Measurements from ENCODE around the gene LIPN.

- TF ChIP-seq, protein P1, sequence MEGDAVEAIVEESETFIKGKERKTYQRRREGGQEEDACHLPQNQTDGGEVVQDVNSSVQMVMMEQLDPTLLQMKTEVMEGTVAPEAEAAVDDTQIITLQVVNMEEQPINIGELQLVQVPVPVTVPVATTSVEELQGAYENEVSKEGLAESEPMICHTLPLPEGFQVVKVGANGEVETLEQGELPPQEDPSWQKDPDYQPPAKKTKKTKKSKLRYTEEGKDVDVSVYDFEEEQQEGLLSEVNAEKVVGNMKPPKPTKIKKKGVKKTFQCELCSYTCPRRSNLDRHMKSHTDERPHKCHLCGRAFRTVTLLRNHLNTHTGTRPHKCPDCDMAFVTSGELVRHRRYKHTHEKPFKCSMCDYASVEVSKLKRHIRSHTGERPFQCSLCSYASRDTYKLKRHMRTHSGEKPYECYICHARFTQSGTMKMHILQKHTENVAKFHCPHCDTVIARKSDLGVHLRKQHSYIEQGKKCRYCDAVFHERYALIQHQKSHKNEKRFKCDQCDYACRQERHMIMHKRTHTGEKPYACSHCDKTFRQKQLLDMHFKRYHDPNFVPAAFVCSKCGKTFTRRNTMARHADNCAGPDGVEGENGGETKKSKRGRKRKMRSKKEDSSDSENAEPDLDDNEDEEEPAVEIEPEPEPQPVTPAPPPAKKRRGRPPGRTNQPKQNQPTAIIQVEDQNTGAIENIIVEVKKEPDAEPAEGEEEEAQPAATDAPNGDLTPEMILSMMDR (IDR thresholded peaks at IDR 0.05) = peak; percentile 26 to 73 (median 58)
- TF ChIP-seq POLR2A (IDR thresholded peaks at IDR 0.05) = no peak
Measured at GRCh38 chr10:88810196-88810961, 50.6 kb downstream of the LIPN start.
